Endothelial cell of umbilical vein (primary cell): Measurements from ENCODE around the gene IPO9.
A peak's percentile ranks its signal among the peaks of the same experiment; 100 is the strongest.

Experiments
- CTCF ChIP-seq, 2 donors: IDR thresholded peaks; 1 replicate in 1 of 2; 2 replicates in 1 of 2; pipeline ENCODE4 v1.5.1; 2011; ENCODE audit warnings: low read length in 2 of 2, mild to moderate bottlenecking in 2 of 2, moderate library complexity in 2 of 2, control low read depth in 1 of 2, inconsistent platforms in 1 of 2, low read depth in 1 of 2; ENCODE audit not compliant: insufficient read depth in 1 of 2; ENCODE audit errors: extremely low read depth in 1 of 2
- EZH2 ChIP-seq: IDR thresholded peaks from 2 replicates; pipeline ENCODE4 v1.6.1; 2012; ENCODE audit warnings: borderline replicate concordance, low read depth, mild to moderate bottlenecking, moderate library complexity, low read length, inconsistent platforms; ENCODE audit not compliant: severe bottlenecking

DNA sequence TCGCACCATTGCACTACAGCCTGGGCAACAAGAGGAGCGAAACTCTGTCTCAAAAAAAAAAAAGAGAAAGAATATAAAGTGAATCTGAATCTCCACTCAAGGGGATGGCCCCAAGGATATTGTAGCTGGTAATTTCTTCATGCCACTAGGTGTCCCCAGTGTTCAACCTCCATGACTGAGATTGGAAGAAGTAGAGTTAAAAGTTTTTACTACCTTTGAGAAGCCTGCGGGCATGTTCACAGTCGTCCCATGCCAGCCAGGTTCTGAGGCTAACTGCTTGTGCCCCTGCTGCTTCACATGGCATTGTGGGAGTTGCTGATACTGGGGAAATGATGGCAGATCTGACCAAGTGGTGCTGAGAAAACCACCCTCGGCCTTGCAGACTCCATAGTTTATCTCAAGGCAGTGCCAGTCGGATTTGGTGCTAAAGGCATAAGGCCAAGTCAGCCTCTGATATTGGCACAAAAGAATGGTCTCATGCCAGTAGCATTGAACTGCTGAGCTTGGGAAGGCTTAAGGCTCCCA is 49.0 kb downstream of the IPO9 start:
- TF ChIP-seq CTCF (IDR thresholded peaks at IDR 0.05; ENCODE audit: extremely low read depth in 1 of 2, insufficient read depth in 1 of 2, low read depth in 1 of 2, low read length in 2 of 2) (peak; percentile 53 to 67), EZH2 (no peak)
